Fibroblast of skin of back (primary cell): ENCODE measurements around the gene LMOD2. TPM values are rescaled to one million over a fixed set of nuclear protein-coding genes. Genes with fewer than 3 reads are reported as not detected.
"Not testable (repeated sequence)": the region's sequence is repeated elsewhere in the genome, so short reads cannot be mapped to it uniquely, and the experiment has no call there.

Source experiments
- DNase-seq: peaks from one replicate; pipeline ENCODE4 v3.0.0-alpha.2; 2013
- polyA plus RNA-seq, 2 experiments: library from polyadenylated mRNA; unstranded; fragments of 120-200 nt; gene quantifications; one replicate each; pipeline ENCODE4 v1.2.1, GENCODE V29; 2013; ENCODE audit not compliant: insufficient read length in 2 of 2

LMOD2 gene, protein sequence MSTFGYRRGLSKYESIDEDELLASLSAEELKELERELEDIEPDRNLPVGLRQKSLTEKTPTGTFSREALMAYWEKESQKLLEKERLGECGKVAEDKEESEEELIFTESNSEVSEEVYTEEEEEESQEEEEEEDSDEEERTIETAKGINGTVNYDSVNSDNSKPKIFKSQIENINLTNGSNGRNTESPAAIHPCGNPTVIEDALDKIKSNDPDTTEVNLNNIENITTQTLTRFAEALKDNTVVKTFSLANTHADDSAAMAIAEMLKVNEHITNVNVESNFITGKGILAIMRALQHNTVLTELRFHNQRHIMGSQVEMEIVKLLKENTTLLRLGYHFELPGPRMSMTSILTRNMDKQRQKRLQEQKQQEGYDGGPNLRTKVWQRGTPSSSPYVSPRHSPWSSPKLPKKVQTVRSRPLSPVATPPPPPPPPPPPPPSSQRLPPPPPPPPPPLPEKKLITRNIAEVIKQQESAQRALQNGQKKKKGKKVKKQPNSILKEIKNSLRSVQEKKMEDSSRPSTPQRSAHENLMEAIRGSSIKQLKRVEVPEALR
- polyA plus RNA-seq (2013, experiment 1 of 2; ENCODE audit: insufficient read length) = 0.38 TPM
- polyA plus RNA-seq (2013, experiment 2 of 2; ENCODE audit: insufficient read length) = 0.81 TPM

- DNase-seq = no peak
These were observed at the start of gene LMOD2 for GRCh38 chr7:123655614-123656013. Gene LMOD2, plus strand, starts transcription at chr7:123655866. Its CDS starts 98 bp downstream, at chr7:123655964.

DNA sequence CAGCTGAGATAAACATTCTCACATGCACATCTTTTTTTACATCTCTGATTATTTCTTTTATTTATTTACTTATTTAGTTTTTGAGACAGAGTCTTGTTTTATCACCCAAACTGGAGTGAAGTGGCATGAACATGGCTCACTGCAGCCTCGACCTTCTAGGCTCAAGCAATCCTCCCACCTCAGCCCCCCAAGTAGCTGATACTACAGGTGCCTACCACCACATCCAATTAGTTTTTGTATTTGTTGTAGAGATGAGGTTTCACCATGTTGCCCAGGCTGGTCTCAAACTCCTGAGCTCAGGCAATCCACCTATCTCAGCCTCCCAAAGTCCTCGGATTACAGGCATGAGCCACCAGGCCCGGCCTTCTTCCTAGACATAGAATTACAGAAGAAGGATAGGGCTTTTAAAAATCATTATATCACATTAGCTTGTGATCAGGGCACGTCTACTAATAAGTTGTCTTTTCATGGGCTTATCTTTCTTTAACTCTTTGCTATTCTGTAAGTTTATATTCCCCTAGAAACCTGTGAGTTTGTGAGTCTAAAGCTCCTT, 48.2 kb upstream of the LMOD2 start:
- no peak for DNase-seq

- DNase-seq = no peak
These were observed 46.4 kb upstream of the LMOD2 start for GRCh38 chr7:123608991-123609882.

DNA sequence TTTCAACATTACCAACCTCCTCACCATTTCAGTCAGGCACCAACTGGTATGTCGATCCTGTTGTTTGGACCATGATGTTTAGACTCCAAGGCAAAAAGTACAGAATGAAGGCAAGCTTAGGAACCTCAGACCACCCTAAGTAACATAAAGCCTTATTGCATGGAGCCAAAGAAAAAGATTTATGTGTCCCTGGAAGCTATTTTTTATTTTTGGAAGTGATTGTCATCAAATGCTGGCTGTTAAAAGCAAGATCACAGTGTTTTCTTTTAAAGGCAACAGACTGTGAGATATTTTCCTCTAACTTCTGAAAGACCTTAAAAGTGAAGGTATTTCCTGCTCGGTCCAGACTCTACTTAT, 45.8 kb upstream of the LMOD2 start:
- no peak for DNase-seq

DNA sequence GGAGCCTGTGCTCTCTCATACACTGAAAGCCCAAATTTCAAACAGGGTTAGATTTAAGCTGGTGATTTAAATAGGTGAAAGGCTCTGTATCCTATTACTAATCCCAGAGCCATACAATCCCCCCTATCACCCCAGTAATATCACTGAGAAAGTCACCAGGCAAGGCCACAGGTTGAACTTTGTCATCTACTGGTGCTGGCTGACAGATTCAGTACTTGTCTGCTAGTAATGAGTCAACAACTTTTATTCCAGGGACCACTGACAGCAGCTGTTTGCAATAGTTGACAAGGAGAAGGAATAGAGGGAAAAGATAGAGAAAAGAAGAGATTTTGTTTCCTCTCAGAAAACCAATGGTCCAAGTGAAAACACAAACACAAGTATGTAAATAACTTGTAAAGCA, 43.6 kb upstream of the LMOD2 start:
- DNase-seq = no peak

DNA sequence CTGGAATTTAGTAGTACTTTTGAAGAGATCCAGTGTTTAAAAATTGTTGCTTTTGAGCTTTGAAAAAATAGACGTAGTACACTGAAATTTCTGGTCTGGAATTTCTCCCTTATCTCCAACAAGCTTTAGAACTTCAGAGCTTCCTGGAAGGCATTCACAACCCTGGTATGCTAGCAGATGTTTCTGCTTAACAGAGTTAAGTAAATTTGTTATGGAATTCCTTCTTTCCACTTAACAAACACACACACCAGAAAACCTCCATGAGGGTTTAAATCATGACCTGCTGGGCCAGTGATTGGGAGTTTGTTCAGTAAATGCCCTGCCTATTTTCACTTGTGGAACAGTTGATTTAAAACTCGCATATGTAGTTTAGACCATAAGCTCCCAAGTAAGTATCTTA, 40.3 kb upstream of the LMOD2 start:
- DNase-seq = peak; percentile 49

GRCh38 chr7:123616223-123616622, 39.4 kb upstream of the LMOD2 start:
- DNase-seq = peak; percentile 4

DNA sequence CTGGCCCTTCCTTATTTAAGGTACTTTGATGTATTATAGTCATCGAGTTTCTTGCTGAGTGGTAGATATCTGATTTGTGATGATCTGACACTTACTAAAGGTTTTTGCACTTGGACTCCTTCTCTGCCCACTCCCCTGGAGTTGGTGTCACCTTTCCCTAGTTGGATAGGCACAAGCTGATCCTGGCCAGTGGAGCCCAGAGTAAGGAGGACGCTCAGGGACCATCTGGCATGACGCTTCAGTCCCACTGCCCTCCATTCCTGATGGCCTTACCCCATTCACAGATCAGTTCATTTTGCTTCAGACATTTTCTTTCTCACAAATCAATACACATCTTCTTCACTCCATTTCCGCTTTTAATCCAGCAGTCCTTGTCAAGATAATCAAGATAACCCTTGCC, 34.0 kb upstream of the LMOD2 start:
- DNase-seq = no peak

DNA sequence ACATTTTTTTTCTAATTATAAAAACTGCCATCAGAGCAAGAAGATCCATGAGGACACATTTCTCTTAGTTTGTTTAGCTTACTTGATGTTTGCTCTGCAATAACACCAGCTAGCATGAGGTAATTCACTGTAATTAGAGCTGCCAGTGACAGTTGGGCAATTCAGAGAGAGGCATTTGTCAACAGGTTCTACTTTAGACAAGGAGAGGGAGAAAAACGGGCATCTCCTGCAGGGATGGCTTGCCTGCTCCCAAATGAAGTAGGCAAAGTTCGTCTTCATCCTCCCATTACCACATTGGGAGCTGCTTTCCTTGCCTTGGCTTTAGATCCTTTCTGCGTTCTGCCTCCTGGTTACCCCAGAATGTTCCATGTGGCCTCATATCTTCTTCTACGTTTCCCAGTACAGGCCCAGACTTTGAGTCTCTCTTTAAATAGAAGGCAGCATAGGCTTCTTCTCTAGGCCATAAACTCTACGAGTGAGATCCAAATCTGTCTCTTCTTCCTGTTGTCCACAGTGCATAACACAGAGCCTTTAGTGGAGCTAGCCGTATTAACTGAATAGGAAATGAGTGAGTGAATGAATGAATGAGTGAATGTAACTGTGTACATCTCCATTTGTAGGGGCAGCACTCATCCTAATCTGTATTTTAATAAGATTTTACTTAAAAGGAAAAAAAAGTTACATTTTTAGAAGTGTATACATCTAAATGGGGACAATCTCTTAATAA, 32.8 kb upstream of the LMOD2 start:
- DNase-seq = no peak

GRCh38 chr7:123624527-123625183, 31.0 kb upstream of the LMOD2 start:
- DNase-seq = peak; percentile 12

GRCh38 chr7:123625254-123625653, 30.4 kb upstream of the LMOD2 start:
- DNase-seq = no peak

DNA sequence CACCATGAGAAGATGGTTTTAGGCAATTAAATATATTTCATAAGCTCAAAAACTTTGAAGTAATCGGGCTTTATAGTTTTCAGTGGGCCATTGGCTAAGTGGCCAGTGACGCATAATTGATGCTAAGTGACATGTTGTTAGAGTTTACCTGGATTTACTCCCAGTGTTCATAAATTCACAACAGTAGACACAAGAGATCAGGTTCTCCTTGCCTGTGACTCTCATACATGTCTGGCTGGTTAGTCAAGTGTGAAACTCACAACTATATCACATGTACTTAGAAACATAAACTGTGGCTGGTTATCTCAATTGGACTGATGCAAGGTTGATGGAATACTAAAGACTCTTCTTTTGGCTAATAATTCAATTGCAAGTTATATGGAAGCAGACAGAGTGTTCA, 27.8 kb upstream of the LMOD2 start:
- DNase-seq = no peak

GRCh38 chr7:123628829-123629228, 26.8 kb upstream of the LMOD2 start:
- no peak for DNase-seq

DNA sequence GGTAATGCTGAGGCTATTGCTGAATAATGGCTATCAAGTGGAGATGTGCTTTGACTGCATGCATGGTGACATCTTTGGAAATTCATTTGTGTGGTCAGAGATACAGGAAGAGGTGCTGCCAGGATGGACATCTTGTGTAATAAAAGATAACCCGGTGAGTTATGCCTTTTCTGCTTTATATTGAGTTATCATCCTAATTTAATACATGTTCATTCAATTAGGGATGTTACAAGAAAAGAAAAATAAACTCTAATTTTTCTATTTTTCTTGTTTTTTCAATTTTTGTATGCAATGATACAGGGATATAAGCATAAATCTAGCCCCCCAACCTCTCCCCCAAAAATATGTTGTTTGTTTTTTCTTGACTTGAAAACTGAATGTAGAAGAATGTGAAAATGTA, 26.4 kb upstream of the LMOD2 start:
- no peak for DNase-seq

- DNase-seq = no peak
These were observed 22.9 kb upstream of the LMOD2 start for GRCh38 chr7:123632808-123633207.

- DNase-seq = peak; percentile 64
These were observed 22.1 kb upstream of the LMOD2 start for GRCh38 chr7:123633553-123633952.

- not testable (repeated sequence) for DNase-seq
These were observed 21.6 kb upstream of the LMOD2 start for GRCh38 chr7:123634011-123634573.

DNA sequence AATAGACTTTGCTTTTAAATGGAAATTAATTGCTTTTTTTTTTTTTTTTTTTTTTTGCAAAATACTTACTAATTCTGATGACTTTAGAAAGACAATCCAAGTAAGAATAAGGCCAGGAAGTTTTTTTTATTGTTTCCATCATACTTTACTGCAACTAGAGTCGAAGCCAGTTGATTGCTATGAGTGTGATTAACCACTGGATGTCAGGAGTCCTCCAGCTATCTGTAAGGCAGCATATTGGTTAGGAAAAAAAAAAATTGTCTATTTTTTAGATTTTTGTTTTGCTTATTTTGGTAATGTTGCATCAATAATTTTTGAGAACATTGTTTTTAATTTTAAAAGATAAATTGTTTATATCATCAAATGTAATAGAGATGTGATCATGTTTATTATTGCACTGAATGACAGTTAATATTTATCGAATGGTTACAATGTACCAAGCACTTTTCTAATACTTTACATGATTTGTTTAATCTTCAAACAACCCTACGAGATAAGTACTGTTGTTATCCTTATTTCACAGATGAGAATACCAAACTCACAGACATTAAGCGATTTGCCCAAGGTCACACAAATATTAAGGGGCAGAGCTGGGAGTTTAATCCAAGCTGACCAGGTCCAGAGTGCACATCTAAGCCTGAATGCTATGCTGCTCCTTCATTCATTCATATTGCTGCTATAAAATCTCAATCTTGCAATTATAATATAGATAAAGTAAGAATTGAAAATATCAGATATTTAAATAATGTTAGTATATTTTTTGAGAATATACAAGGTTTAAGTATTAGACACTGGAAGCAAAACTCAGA, 19.9 kb upstream of the LMOD2 start:
- peak; percentile 17 for DNase-seq

DNA sequence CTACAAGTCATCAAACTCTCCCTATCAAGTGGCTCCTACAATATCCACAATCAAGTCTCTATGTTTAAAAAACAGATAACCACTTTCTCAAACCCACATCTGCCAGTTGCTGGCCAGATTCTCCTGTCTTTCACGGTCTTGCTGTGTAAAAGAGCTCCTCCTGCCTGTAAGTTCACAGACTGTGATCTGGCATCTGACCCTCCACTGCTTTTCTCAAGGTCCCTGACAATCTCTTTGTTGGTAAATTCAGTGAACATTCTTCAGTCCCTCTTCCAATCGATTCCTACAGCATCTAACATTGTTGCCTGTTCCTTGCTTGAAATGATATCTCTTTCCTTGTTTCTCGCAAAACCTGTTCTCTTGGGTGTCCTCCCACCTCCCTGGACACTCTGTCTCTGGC, 18.5 kb upstream of the LMOD2 start:
- DNase-seq = no peak

DNA sequence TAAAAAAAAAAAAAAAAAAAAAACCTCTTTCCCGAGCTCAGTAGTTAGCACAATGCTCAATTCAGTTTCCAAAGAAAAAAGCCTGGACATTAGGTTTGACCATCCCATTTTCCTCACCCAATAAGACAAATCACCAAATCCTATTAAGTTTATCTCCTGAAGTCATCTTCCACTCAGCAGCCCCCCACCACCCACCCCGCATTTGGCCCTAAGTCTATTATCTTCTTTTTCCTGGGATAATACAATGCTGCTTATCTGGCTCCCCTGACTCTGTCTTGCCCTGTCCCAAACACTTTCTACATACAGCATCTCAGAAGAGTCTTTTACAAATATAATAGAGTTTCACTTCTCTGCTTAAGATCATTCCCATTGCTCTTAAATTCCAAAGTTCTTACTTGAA, 17.8 kb upstream of the LMOD2 start:
- no peak for DNase-seq
